WTC11 (cell line): ENCODE results near the gene TUT4. TPM values are rescaled to one million over a fixed set of nuclear protein-coding genes. Genes with fewer than 3 reads are reported as not detected.

Source experiments
- AR ChIP-seq: fragments of 250-450 bp; sonication (Bioruptor Pico); IDR thresholded peaks from 2 replicates; pipeline ENCODE4 v1.9.0; 2021; ENCODE audit warnings: mild to moderate bottlenecking
- ATF1 ChIP-seq: sonication (generic); formaldehyde crosslinking; IDR thresholded peaks from 2 replicates; pipeline ENCODE4 v1.8.1; 2023; ENCODE audit warnings: mild to moderate bottlenecking, moderate library complexity, missing genetic modification reagents
- CREB1 ChIP-seq: sonication (generic); formaldehyde crosslinking; IDR thresholded peaks from 2 replicates; pipeline ENCODE4 v1.8.0; 2023; ENCODE audit warnings: mild to moderate bottlenecking, missing genetic modification reagents
- CREM ChIP-seq: sonication (generic); formaldehyde crosslinking; IDR thresholded peaks from 2 replicates; pipeline ENCODE4 v1.8.1; 2022; ENCODE audit warnings: mild to moderate bottlenecking, missing genetic modification reagents, moderate library complexity
- E2F4 ChIP-seq: sonication (generic); formaldehyde crosslinking; IDR thresholded peaks from 2 replicates; pipeline ENCODE4 v1.8.1; 2022; ENCODE audit warnings: low read depth, mild to moderate bottlenecking, moderate library complexity, missing genetic modification reagents, borderline replicate concordance
- ESRRA ChIP-seq: sonication (generic); formaldehyde crosslinking; IDR thresholded peaks from 2 replicates; pipeline ENCODE4 v1.8.1; 2022; ENCODE audit warnings: mild to moderate bottlenecking, missing genetic modification reagents, borderline replicate concordance
- FOXK1 ChIP-seq: sonication (generic); formaldehyde crosslinking; IDR thresholded peaks from 2 replicates; pipeline ENCODE4 v1.8.0; 2022; ENCODE audit warnings: mild to moderate bottlenecking, moderate library complexity, missing genetic modification reagents
- FOXP4 ChIP-seq: sonication (generic); formaldehyde crosslinking; IDR thresholded peaks from 2 replicates; pipeline ENCODE4 v1.8.0; 2022; ENCODE audit warnings: mild to moderate bottlenecking, missing genetic modification reagents
- GTF2I ChIP-seq: fragments of 250-450 bp; sonication (Bioruptor Pico); conservative IDR thresholded peaks from 2 replicates; pipeline ENCODE4 v1.4.0; 2021; ENCODE audit warnings: mild to moderate bottlenecking
- NR1H2 ChIP-seq: sonication (generic); formaldehyde crosslinking; IDR thresholded peaks from 2 replicates; pipeline ENCODE4 v1.9.0; 2021; ENCODE audit warnings: mild to moderate bottlenecking, moderate library complexity, missing genetic modification reagents
- PREB ChIP-seq: sonication (generic); formaldehyde crosslinking; IDR thresholded peaks from 2 replicates; pipeline ENCODE4 v1.8.1; 2022; ENCODE audit warnings: mild to moderate bottlenecking, missing genetic modification reagents, moderate library complexity, borderline replicate concordance
- RORB ChIP-seq: fragments of 250-450 bp; sonication (Bioruptor Pico); IDR thresholded peaks from 2 replicates; pipeline ENCODE4 v1.9.0; 2021; ENCODE audit warnings: mild to moderate bottlenecking
- TEAD1 ChIP-seq: sonication (generic); formaldehyde crosslinking; IDR thresholded peaks from 2 replicates; pipeline ENCODE4 v1.8.0; 2022; ENCODE audit warnings: mild to moderate bottlenecking, missing genetic modification reagents
- TP53 ChIP-seq: sonication (generic); formaldehyde crosslinking; IDR thresholded peaks from 2 replicates; pipeline ENCODE4 v1.8.1; 2023; ENCODE audit warnings: mild to moderate bottlenecking, missing genetic modification reagents
- USF1 ChIP-seq: sonication (generic); formaldehyde crosslinking; IDR thresholded peaks from 2 replicates; pipeline ENCODE4 v1.8.0; 2022; ENCODE audit warnings: mild to moderate bottlenecking, missing genetic modification reagents
- ZBTB21 ChIP-seq: sonication (generic); formaldehyde crosslinking; IDR thresholded peaks from 2 replicates; pipeline ENCODE4 v1.8.1; 2023; ENCODE audit warnings: mild to moderate bottlenecking, missing genetic modification reagents, borderline replicate concordance
- ZBTB43 ChIP-seq: sonication (generic); formaldehyde crosslinking; IDR thresholded peaks from 2 replicates; pipeline ENCODE4 v1.8.1; 2023; ENCODE audit warnings: mild to moderate bottlenecking, missing genetic modification reagents
- ZNF138 ChIP-seq: sonication (generic); formaldehyde crosslinking; conservative IDR thresholded peaks from 2 replicates; pipeline ENCODE4 v1.8.1; 2022; ENCODE audit warnings: mild to moderate bottlenecking, moderate library complexity, missing genetic modification reagents
- ZNF281 ChIP-seq: sonication (generic); formaldehyde crosslinking; IDR thresholded peaks from 2 replicates; pipeline ENCODE4 v1.8.0; 2023; ENCODE audit warnings: mild to moderate bottlenecking, missing genetic modification reagents
- ZNF416 ChIP-seq: fragments of 250-450 bp; sonication (Bioruptor Pico); IDR thresholded peaks from 2 replicates; pipeline ENCODE4 v1.9.0; 2021; ENCODE audit warnings: mild to moderate bottlenecking, inconsistent platforms
- ZNF425 ChIP-seq: fragments of 250-450 bp; sonication (Bioruptor Pico); conservative IDR thresholded peaks from 2 replicates; pipeline ENCODE4 v1.9.0; 2021; ENCODE audit warnings: mild to moderate bottlenecking
- total RNA-seq: library from RNA; stranded (reverse); gene quantifications from 3 replicates; pipeline ENCODE4 v1.2.3, GENCODE V29; 2021

TUT4 gene
- total RNA-seq, 1 experiment from 2014 or later, result 63.3 TPM

GRCh38 chr1:52553362-52554266 lies 722 bp upstream of the TUT4 start (continued):
- TF ChIP-seq FOXP4 (CRISPR knock-in tag), result peak; percentile 42; the same call in 1 of the 2 replicates
- TF ChIP-seq USF1 (CRISPR knock-in tag), result no peak; the same call in 1 of the 2 replicates
- no peak for TF ChIP-seq CREM (CRISPR knock-in tag)
- no peak for TF ChIP-seq PREB (CRISPR knock-in tag)
- no peak for TF ChIP-seq ZBTB21 (CRISPR knock-in tag)
- no peak for TF ChIP-seq ZNF425 (CRISPR knock-in tag)
- TF ChIP-seq ATF1 (CRISPR knock-in tag), result no peak
- no peak for TF ChIP-seq NR1H2 (CRISPR knock-in tag)
- peak; percentile 72; the same call in 1 of the 2 replicates for TF ChIP-seq E2F4
- TF ChIP-seq AR (CRISPR knock-in tag), result no peak
- no peak for TF ChIP-seq TEAD1
- peak; percentile 72; the same call in 1 of the 2 replicates for TF ChIP-seq ZBTB43
- TF ChIP-seq ZNF416 (CRISPR knock-in tag), result no peak
- TF ChIP-seq ZNF281 (CRISPR knock-in tag), result 0 out of 2 replicates have a peak, but pooled peaks have one; percentile 42
- TF ChIP-seq TP53 (CRISPR knock-in tag), result no peak
- TF ChIP-seq RORB (CRISPR knock-in tag), result no peak
- peak; percentile 45; the same call in 1 of the 2 replicates for TF ChIP-seq ESRRA
- peak; percentile 44; the same call in 1 of the 2 replicates for TF ChIP-seq FOXK1 (CRISPR knock-in tag)
- TF ChIP-seq CREB1 (CRISPR knock-in tag), result no peak
- TF ChIP-seq ZNF138 (CRISPR knock-in tag), result no peak
- no peak for TF ChIP-seq GTF2I (CRISPR knock-in tag)
